Muscle of back (tissue), 11 donors: ENCODE results near the gene SFXN5. TPM values are rescaled to one million over a fixed set of nuclear protein-coding genes. Genes with fewer than 3 reads are reported as not detected.
"Not testable (repeated sequence)": the region's sequence is repeated elsewhere in the genome, so short reads cannot be mapped to it uniquely, and the experiment has no call there.

Experiments used
- DNase-seq, 3 donors: peaks; one replicate each; pipeline versions ENCODE4 v3.0.0 to v3.0.0-alpha.2; 2013
- polyA plus RNA-seq, 10 donors: library from polyadenylated mRNA; unstranded; fragments of 120-200 nt; gene quantifications; one replicate each; pipeline ENCODE4 v1.2.1, GENCODE V29; 2013; ENCODE audit not compliant: insufficient read length in 10 of 10

SFXN5 gene
- polyA plus RNA-seq, 10 donors: 4.8 to 7.8 (median 6.3) TPM

- no peak for DNase-seq
Measured at GRCh38 chr2:73079636-73080035, 8.1 kb upstream of the SFXN5 start.

GRCh38 chr2:73078457-73079411 lies 7.2 kb upstream of the SFXN5 start:
- DNase-seq: no peak

DNA sequence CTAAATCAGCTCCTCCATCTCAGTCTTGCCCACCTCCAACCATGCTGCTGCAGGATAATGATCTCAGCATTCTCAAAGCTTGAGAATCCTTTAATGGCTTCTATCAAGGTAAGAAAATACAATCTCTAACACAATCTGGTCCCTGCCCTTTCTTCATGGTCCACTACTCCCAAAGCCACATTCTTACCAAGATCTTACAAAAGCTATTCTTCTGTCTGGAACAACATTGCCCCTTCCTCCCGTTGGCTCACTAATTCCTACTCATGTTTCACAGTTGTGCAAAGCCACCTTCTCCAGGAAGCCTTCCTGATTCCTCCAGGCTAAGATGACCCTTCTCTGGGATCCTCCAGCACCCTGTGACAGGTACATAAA lies 5.9 kb upstream of the SFXN5 start:
- DNase-seq: no peak

GRCh38 chr2:73076701-73077423 lies 5.3 kb upstream of the SFXN5 start:
- no peak for DNase-seq

GRCh38 chr2:73075477-73076373 lies 4.2 kb upstream of the SFXN5 start:
- peak; percentile 51 to 77 (median 75) for DNase-seq

GRCh38 chr2:73074110-73075069 lies 2.9 kb upstream of the SFXN5 start:
- DNase-seq: no peak

DNA sequence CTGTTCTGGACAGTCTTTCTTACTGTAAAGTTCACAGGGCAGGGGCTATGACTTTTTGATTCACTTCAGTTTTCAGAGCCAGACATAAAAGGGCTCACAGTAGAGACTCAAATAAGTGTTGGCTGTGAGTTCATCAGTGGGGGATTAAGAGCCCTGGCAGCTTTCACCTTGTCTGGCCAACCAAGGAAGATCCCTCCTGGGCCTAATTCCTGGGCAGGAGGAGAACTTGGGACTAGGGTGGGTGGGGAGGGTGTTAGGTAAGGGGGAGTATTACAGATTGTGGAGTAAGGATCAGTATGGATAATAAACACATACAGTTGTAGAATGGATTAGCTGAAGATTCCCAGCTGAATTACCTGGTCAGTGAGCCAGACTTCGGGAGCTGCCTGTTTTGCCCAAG lies 904 bp upstream of the SFXN5 start:
- DNase-seq: no peak

- DNase-seq: no peak
Measured at GRCh38 chr2:73072129-73072395, 550 bp upstream of the SFXN5 start.

DNA sequence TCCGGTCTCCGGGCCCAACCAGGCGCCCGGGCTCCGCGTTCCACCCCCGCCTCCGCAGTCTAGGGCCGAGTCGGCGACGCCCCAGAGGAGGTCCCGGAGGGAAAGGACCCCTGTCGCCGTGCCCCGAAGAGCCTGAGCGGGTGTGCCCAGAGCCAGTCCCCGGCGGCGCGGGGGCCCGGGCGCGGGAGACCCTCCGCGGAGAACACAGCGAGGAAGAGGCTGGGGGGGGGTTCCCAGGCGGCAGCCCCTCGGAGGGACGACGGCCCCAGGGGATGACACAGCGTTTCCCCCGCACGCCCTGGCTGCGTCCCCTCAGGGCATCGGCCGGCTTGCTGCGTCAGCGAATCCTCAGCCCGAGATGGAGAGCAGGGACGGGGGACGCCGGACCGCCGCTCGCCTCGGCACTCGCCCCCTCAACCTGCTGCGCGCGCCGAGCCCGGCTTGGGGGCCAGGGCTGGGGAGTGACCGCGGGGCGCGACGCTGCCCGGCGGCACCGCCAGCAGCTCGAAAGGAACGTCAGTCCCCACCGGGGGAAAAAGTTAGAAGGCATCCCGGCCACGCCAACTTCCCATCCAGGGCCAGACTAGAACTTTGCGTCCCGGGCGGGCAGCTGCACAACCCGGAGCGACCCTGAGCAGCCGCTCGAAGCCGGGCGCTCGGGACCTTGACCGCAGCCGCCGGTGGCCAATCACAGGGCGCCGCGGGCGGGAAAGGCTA lies 711 bp downstream of the SFXN5 start:
- DNase-seq: peak in 1 of 3 donors; percentile 61

DNA sequence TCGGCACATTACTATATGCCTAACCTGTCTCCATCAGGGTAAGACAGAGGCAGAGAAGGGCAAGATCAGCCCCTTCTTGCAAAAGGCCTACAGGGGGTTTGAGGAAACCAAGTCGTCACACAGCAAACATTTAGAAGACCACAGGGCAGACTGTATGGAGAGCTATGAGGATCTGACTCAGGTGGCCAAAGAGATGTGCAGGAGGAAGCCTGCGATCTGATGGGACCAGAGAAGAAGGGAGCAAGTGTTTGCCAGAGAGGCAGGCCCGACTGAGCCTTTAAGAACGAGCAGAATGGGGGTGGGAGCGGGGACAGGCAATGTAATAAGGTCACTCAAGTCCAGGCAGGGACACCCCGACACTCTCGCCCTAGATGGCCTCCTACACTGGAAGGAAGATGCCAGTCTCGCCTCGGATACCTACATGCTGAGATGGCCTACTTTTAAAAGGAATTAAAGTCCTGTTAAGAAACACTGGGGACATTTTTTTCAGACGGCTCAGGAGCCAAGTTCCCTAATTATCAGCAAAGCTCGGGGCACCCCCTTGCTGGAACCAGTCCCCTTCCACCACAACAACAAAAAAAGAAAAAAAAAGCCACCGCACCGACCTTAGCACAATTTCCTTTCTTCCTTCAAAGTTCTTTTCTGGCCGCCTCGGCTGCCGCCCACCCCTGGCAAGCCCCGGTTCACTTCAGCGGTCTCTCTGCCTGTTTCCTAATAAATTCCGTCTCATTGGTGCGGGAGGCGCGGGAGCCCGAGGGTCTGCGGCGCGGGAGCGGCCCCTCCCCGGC lies 1.5 kb downstream of the SFXN5 start:
- no peak for DNase-seq

DNA sequence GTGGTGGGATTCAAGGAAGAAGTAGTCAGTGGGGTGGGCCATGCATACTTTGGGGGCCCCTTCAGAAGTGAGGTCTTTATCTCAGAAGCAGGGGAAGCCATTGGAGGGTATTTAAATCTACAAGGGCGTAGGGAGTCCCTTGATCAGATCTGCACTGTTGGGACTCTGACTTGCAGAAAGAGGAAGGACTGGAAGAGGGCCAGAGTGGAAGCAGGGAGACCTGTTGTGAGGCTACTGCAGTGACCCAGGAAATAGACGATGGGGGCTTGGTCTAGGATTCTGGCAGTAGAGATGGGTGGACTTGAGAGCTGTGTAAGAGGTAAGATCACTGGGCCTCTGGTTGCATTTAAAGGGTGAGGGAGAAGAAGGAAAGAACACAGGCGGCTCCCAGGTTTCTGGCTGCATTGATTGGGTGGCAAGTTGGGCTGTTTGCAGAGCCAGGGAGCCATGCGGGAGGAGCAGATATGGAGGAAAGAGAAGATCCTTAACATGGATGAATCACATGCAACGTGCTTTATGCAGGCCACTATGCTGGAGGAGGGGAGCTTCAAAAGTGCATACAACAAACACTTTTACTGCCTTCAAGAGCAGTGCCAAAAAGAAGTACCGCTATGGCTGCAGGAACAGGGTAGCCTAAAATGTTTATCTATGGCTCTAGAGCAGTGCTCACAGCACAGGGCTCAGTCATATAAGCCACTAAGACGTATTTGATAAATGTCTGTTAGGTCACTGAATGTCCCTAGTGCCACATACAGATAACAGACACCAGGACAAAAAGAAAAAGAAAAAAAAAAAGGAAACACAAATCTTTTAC lies 2.3 kb downstream of the SFXN5 start:
- no peak for DNase-seq

- DNase-seq: no peak
Measured at GRCh38 chr2:73068147-73068546, 3.4 kb downstream of the SFXN5 start.

- no peak for DNase-seq
Measured at GRCh38 chr2:73067043-73067442, 4.5 kb downstream of the SFXN5 start.

DNA sequence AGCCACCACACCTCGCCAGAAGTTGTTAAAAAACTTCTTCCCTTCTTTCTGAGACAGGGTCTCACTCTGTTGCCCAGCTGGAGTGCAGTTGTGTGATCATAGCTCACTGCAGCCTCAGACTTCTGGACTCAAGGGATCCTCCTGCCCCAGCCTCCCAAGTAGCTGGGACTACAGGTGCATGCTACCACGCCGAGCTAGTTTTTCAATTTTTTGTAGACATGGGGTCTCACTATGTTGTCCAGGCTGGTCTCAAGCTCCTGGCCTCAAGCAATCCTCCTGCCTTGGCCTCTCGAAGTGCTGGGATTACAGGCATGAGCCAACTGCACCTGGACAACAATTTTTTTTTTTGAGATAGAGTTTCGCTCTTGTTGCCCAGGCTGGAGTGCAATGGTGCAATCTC lies 6.4 kb downstream of the SFXN5 start:
- DNase-seq: not testable (repeated sequence)

DNA sequence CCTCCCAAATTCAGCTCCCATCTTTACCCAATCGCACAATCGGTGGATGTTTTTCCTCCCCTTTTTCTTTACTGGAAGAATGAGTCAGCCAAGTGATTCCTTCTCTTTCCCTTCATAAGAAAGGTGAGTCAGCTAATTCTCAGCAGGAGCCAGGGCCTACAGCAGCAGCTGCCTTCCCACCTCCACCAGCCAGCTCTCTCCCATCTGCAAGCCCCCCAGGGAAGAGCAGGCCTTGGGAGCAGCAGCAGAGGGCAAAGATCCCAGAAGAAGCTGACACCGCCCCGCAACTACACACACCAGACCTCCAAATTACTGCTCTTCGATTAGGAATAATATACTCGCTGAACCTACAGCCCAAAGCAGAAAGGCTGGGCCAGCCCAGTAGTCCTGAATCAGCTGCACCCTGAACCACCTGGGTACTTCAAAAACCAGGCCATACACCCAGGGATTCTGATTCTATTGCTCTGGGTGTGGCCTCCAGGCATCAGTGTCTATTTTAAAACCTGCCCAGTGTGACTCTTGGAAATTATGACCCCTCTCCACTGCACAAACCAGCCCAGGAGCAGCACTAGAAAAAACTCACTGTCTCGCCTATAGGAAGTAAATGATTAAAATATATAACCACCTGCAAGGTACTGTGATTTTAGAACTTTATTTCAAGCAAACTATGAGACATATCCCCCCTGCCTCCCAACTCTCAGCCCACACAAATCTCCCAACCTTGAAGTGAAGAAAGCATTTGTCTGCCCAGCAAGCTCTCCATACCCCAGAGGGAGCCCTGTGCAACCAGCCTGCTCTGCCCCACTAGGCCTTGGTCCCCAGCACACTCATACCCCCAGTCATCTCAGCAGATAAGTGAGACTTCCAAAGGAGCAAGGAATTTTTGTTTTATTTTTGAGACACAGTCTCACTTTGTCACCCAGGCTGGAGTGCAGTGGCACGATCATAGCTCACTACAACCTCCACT lies 7.3 kb downstream of the SFXN5 start:
- peak in 1 of 3 donors; percentile 62 for DNase-seq

- DNase-seq: no peak
Measured at GRCh38 chr2:73063472-73063871, 8.0 kb downstream of the SFXN5 start.

GRCh38 chr2:73059106-73059505 lies 12.4 kb downstream of the SFXN5 start:
- no peak for DNase-seq
